ENCODE results near the gene B3GNT5.

Gene B3GNT5

DNA sequence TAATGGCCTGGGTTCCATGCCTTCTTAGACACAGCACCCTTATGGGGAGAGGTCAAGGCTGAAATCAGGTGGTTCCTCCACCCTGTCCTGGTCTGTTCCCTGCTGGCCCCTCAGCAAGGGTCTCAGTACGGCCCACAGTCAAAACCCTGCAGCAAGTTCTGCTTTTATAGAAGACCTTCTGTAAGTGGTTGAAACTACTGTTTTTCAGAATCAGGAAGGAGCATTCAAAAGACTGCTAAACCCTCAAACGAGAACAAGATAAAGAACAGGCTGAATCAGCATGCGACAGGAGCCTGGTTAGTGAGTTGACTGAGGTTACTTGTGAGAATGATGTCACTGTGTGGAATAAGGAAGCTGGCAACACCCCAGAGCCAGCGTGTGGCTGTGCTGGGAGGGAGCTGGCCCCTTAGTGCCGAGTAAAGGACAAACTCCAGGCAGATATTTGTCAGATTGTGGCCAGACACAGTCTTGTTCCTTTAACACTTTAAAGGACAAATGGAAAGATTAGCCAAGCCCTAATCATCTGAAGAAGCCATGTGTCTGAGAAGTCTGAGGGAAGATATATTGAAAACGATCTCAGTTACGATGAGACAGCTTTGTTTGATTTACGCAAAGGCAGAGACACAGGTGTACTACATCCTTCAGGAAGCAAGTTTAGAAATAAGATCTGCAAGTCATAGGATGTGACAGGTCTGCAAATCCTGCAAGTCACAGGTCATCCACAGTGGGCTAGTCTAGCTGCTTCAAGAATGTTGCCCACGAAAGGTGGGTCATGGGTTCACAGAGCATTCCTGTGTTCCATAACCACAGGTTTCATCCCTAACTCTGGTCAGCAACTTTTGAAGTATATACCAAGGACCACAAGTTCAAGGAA, 54.0 kb downstream of the B3GNT5 start:
- peak; percentile 77 for DNase-seq (ENCODE audit: low read depth)
- TF ChIP-seq, protein P1, sequence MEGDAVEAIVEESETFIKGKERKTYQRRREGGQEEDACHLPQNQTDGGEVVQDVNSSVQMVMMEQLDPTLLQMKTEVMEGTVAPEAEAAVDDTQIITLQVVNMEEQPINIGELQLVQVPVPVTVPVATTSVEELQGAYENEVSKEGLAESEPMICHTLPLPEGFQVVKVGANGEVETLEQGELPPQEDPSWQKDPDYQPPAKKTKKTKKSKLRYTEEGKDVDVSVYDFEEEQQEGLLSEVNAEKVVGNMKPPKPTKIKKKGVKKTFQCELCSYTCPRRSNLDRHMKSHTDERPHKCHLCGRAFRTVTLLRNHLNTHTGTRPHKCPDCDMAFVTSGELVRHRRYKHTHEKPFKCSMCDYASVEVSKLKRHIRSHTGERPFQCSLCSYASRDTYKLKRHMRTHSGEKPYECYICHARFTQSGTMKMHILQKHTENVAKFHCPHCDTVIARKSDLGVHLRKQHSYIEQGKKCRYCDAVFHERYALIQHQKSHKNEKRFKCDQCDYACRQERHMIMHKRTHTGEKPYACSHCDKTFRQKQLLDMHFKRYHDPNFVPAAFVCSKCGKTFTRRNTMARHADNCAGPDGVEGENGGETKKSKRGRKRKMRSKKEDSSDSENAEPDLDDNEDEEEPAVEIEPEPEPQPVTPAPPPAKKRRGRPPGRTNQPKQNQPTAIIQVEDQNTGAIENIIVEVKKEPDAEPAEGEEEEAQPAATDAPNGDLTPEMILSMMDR (IDR thresholded peaks at IDR 0.05; ENCODE audit: insufficient read depth, low read depth, low read length, missing control alignments), result no peak
- no peak overlapping the region for H3K4me3 ChIP-seq (ENCODE audit: low read length)

DNA sequence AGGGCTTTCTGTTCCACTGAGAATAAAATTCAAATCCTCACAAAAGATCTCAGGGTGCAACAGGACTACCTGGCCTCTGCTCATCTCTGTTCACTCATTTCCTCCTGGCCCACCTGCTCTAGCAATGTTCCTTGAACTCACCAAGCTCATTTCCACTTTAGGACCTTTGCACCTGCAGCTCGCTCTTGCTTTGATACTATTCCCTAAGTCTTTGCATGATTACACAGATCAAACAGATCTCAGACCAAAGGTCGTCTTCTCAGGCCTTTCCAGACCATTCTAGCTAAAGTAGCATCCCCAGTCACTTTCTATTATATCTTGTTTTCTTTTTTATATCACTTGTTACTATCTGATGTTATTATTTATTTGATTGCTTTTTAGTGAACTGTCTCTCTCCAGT, 54.7 kb downstream of the B3GNT5 start:
- no peak for DNase-seq (ENCODE audit: low read depth)
- no peak overlapping the region for H3K4me3 ChIP-seq (ENCODE audit: low read length)
- TF ChIP-seq, protein P1 (IDR thresholded peaks at IDR 0.05; ENCODE audit: insufficient read depth, low read depth, low read length, missing control alignments), result no peak

DNA sequence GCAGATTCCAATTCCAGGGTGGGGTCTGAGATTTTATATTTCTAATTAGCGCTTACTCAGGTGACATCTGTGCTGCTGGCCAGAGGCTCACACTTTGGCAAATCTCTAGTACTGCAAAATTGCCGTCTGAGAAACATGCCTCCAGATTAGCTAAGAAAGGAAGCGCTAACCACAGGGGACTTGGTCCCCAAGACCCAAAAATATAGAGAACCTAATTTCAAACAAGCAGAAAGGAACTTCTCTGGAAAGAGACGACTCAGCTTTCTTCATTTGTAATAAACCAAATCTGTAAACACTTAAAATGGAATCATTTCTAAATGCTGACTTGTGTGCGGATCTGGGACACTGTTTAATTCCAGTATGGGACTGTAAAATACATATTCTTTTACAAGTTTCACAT, 55.7 kb downstream of the B3GNT5 start:
- no peak overlapping the region for H3K4me3 ChIP-seq (ENCODE audit: low read length)
- no peak for DNase-seq (ENCODE audit: low read depth)
- TF ChIP-seq, protein P1 (IDR thresholded peaks at IDR 0.05; ENCODE audit: insufficient read depth, low read depth, low read length, missing control alignments), result no peak

DNA sequence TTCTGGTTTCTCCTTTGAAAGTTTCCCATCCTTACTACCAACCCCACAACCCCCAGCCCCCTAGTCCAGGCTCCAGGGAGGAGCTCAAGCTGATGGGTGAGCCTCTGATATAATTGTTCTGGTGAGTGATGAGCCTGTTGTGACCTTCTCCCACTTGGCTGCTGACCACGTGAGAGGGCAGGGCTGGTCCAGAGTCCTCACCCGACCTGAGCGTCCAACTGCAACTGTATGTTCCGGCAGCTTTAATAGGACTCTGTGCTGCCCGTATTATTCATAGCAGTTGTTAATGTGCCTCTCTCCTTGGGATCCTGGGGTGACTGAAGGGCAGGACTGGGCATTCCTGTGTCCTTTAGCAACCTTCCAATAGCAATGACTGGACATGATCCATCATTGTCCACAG, 56.2 kb downstream of the B3GNT5 start:
- no peak overlapping the region for H3K4me3 ChIP-seq (ENCODE audit: low read length)
- DNase-seq (ENCODE audit: low read depth), result no peak
- TF ChIP-seq, protein P1 (IDR thresholded peaks at IDR 0.05; ENCODE audit: insufficient read depth, low read depth, low read length, missing control alignments), result no peak

DNA sequence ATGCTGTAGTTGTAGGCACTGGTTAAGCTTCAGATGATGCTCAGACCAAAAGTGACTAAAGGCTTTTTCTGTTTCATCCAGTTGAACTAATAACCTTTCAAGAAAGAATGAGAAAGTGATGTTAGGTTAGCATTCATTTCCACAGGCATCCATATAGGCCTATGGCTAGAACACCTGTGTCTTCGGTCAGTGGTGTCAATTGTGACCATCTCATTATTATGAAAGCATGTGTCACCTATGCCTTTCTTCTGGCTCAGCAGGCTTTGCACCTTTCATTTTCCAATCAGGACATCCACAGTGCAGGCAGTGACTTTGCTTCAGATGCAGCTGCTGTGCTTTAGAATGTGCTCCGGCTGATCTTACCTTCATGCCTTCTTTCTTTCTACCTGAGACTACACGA, 57.9 kb downstream of the B3GNT5 start:
- TF ChIP-seq, protein P1 (IDR thresholded peaks at IDR 0.05; ENCODE audit: insufficient read depth, low read depth, low read length, missing control alignments), result no peak
- no peak overlapping the region for H3K4me3 ChIP-seq (ENCODE audit: low read length)
- no peak for DNase-seq (ENCODE audit: low read depth)

DNA sequence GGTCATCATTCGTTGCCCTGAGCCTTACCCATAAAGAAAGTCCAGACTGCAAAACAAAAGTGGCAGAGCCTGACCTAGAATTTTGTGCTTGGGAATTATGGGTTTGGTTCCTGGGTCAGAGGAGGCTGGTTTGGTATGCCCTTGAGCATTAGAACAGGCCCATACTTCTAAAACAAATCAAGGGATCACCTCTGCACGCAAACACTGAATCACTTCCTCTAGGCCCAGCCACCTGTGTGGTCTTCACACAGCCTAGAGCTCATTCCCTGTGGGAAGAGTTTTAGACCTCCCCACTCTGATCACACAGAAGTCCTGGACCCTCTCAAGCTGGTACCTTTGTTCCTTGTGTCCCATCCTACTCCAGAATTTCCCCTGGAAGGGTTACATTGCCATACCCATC, 59.4 kb downstream of the B3GNT5 start:
- TF ChIP-seq, protein P1 (IDR thresholded peaks at IDR 0.05; ENCODE audit: insufficient read depth, low read depth, low read length, missing control alignments), result no peak
- DNase-seq (ENCODE audit: low read depth), result peak; percentile 50
- no peak overlapping the region for H3K4me3 ChIP-seq (ENCODE audit: low read length)

DNA sequence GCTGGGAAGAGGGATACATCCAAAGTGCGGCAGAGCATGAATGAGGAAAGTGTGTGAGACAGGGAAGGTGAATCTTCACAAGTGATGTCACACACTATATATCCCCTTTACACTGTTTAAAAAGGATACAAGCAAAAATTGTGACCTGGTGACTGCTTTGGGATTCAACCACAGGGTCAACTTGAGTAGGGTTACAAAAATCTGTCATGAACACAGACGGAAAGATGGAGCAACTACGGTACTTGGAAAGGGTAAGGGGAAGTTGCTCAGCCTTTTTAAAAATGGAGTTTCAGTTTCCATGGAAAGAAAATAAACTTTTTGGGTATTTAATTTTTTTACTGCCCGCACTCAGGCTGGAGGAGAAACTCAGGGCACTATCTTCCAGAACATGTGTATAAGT, 60.3 kb downstream of the B3GNT5 start:
- no peak for DNase-seq (ENCODE audit: low read depth)
- TF ChIP-seq, protein P1 (IDR thresholded peaks at IDR 0.05; ENCODE audit: insufficient read depth, low read depth, low read length, missing control alignments), result no peak
- H3K4me3 ChIP-seq (ENCODE audit: low read length), result no peak overlapping the region
